Measurements from ENCODE around the gene LRRC1. TPM values are rescaled to one million over a fixed set of nuclear protein-coding genes. Genes with fewer than 3 reads are reported as not detected.

LRRC1 gene
- total and polyA plus RNA-seq, 2 donors (not counting 3 experiments of a cell fraction or from before 2014, with no cell fraction given) = 5.6 to 11.7 TPM

GRCh38 chr6:53943395-53943794 is 148.6 kb downstream of the LRRC1 start:
- TF ChIP-seq GATA2 (IDR thresholded peaks at IDR 0.05; ENCODE audit: insufficient read depth, insufficient read length, low read depth, low read length) = no peak
- no peak for TF ChIP-seq POLR2AphosphoS5 (IDR thresholded peaks at IDR 0.05; ENCODE audit: insufficient read depth, low read depth, low read length)
- TF ChIP-seq JUN (IDR thresholded peaks at IDR 0.05; ENCODE audit: borderline replicate concordance, insufficient read depth, insufficient read length, low read depth) = no peak
- no peak for TF ChIP-seq POLR2A (IDR thresholded peaks at IDR 0.05; ENCODE audit: low read depth, low read length)
- no peak for TF ChIP-seq EZH2 (IDR thresholded peaks at IDR 0.05; ENCODE audit: borderline replicate concordance, low read depth, low read length, severe bottlenecking)
- TF ChIP-seq MYC (IDR thresholded peaks at IDR 0.05; ENCODE audit: low read depth, low read length) = no peak
- TF ChIP-seq FOS (IDR thresholded peaks at IDR 0.05; ENCODE audit: borderline replicate concordance, insufficient read depth, low read length) = no peak
- no peak for TF ChIP-seq MAX (IDR thresholded peaks at IDR 0.05; ENCODE audit: insufficient read depth, insufficient read length)
- no peak for TF ChIP-seq CTCF (IDR thresholded peaks at IDR 0.05; ENCODE audit: extremely low read depth in 1 of 2, insufficient read depth in 1 of 2, low read depth in 1 of 2, low read length in 2 of 2)
- ChIA-PET POLR2A (interaction anchor here (0.8 to 1.2 kb wide), 2 partner anchors 148 to 149 kb away, joined by 3 read pairs; partner anchors contain the start of gene LRRC1), CTCF (interaction anchor here (0.9 to 2.4 kb wide), 6 partner anchors 8 to 225 kb away, joined by 3 to 15 read pairs (median 8); partner anchors contain the start of gene LRRC1)
- Histone ChIP-seq H3K9me1 (replicated peaks; ENCODE audit: control insufficient read depth, extremely low read depth, insufficient read depth, low read length) (no peaks in the 10 kb centered on the region), H3K4me2 (ENCODE audit: insufficient read depth, low read length) (no peak overlapping the region), H3K27me3 (ENCODE audit: control insufficient read depth in 2 of 2, insufficient read depth in 2 of 2, low read length in 2 of 2) (no peaks in the 10 kb centered on the region), H3K27ac (ENCODE audit: insufficient read depth, low read depth, low read length) (no peak overlapping the region), H3K9me3 (replicated peaks; ENCODE audit: control insufficient read depth, insufficient read depth, low read length) (no peaks in the 10 kb centered on the region), H3K9ac (replicated peaks; ENCODE audit: extremely low read depth, insufficient read depth, low read length) (no peak overlapping the region), H2AFZ (ENCODE audit: low read depth, low read length) (peak overlapping the region; percentile 23), H3K36me3 (ENCODE audit: control insufficient read depth in 2 of 2, extremely low read depth in 1 of 2, insufficient read depth in 2 of 2, low read length in 2 of 2) (no peaks in the 10 kb centered on the region), H3K4me1 (ENCODE audit: control insufficient read depth, extremely low read depth, insufficient read depth, low read length) (peaks cover 6% of the 10 kb centered on the region), H3K4me3 (replicated peaks in 1 of 3; ENCODE audit: insufficient read depth in 1 of 3, low read depth in 1 of 3, low read length in 3 of 3) (no peak overlapping the region), H3K79me2 (ENCODE audit: control insufficient read depth, insufficient read depth, low read length) (no peaks in the 10 kb centered on the region), H4K20me1 (replicated peaks; ENCODE audit: control insufficient read depth, extremely low read depth, insufficient read depth, low read length) (no peaks in the 10 kb centered on the region)
- intact Hi-C loops (cut with micrococcal nuclease) = loop anchor here (5.0 kb wide), 1 partner anchor 151 kb away; no protein-coding TSS in a partner anchor
- FAIRE-seq (peak; percentile 59), DNase-seq (ENCODE audit: low read depth, low spot score) (peak; percentile 77)
- BruUV-seq (replicated peaks) = no TSS peak
- dilution Hi-C loops (cut with MboI; ENCODE audit: extremely low pct_ligation_motif_present, low sequenced_read_pairs) = no loop called here
